ENCODE data around the gene PRIM2.
"Not testable (repeated sequence)": the region's sequence is repeated elsewhere in the genome, so short reads cannot be mapped to it uniquely, and the experiment has no call there.

Gene PRIM2

GRCh38 chr6:57445790-57446468, 128.5 kb downstream of the PRIM2 start:
- not testable (repeated sequence) for H3K9ac ChIP-seq (ENCODE audit: low read length); H3K4me1 ChIP-seq (ENCODE audit: control insufficient read depth, insufficient read depth, low read length); H3K27ac ChIP-seq (ENCODE audit: low read depth, low read length); H3K9me3 ChIP-seq (ENCODE audit: control insufficient read depth, insufficient read depth, low read depth, low read length); H3K36me3 ChIP-seq (ENCODE audit: control insufficient read depth, insufficient read depth, low read length); H3K27me3 ChIP-seq (ENCODE audit: control insufficient read depth, insufficient read depth, low read length); H3K4me3 ChIP-seq (ENCODE audit: low read depth, low read length)

GRCh38 chr6:57449496-57450066, 132.2 kb downstream of the PRIM2 start:
- H3K4me3 ChIP-seq (ENCODE audit: low read depth, low read length); H3K27ac ChIP-seq (ENCODE audit: low read depth, low read length); H3K4me1 ChIP-seq (ENCODE audit: control insufficient read depth, insufficient read depth, low read length); H3K9ac ChIP-seq (ENCODE audit: low read length); H3K36me3 ChIP-seq (ENCODE audit: control insufficient read depth, insufficient read depth, low read length); H3K9me3 ChIP-seq (ENCODE audit: control insufficient read depth, insufficient read depth, low read depth, low read length); H3K27me3 ChIP-seq (ENCODE audit: control insufficient read depth, insufficient read depth, low read length): not testable (repeated sequence)

DNA sequence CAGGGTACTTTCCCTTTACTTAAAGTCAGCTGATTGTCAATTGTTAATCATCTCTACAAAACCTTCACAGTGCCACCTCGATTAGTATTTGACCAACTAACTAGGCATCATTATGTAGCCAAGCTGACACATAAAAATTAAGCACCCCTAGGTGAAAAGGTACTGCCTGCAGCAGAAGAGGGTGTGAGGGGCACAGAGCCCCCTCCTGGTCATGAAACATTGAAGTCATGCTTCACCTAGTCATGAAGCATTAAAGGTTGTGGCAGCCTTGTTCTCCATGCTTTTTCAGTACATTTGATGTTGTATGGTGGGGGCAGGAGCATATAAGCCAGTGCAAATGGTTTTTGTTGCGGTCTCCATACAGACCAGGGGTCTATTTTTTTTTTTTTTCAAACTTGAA, 142.4 kb downstream of the PRIM2 start:
- not testable (repeated sequence) for H3K4me3 ChIP-seq (ENCODE audit: low read depth, low read length); H3K9ac ChIP-seq (ENCODE audit: low read length); H3K27ac ChIP-seq (ENCODE audit: low read depth, low read length); H3K36me3 ChIP-seq (ENCODE audit: control insufficient read depth, insufficient read depth, low read length); H3K4me1 ChIP-seq (ENCODE audit: control insufficient read depth, insufficient read depth, low read length); H3K9me3 ChIP-seq (ENCODE audit: control insufficient read depth, insufficient read depth, low read depth, low read length); H3K27me3 ChIP-seq (ENCODE audit: control insufficient read depth, insufficient read depth, low read length)

GRCh38 chr6:57461022-57461421, 143.6 kb downstream of the PRIM2 start:
- H3K27ac ChIP-seq (ENCODE audit: low read depth, low read length); H3K4me3 ChIP-seq (ENCODE audit: low read depth, low read length); H3K9me3 ChIP-seq (ENCODE audit: control insufficient read depth, insufficient read depth, low read depth, low read length); H3K36me3 ChIP-seq (ENCODE audit: control insufficient read depth, insufficient read depth, low read length); H3K4me1 ChIP-seq (ENCODE audit: control insufficient read depth, insufficient read depth, low read length); H3K27me3 ChIP-seq (ENCODE audit: control insufficient read depth, insufficient read depth, low read length); H3K9ac ChIP-seq (ENCODE audit: low read length): not testable (repeated sequence)

- H3K36me3 ChIP-seq (ENCODE audit: control insufficient read depth, insufficient read depth, low read length); H3K9me3 ChIP-seq (ENCODE audit: control insufficient read depth, insufficient read depth, low read depth, low read length); H3K27me3 ChIP-seq (ENCODE audit: control insufficient read depth, insufficient read depth, low read length); H3K4me1 ChIP-seq (ENCODE audit: control insufficient read depth, insufficient read depth, low read length); H3K4me3 ChIP-seq (ENCODE audit: low read depth, low read length); H3K27ac ChIP-seq (ENCODE audit: low read depth, low read length); H3K9ac ChIP-seq (ENCODE audit: low read length): not testable (repeated sequence)
Observed at GRCh38 chr6:57463809-57464208, 146.4 kb downstream of the PRIM2 start.

DNA sequence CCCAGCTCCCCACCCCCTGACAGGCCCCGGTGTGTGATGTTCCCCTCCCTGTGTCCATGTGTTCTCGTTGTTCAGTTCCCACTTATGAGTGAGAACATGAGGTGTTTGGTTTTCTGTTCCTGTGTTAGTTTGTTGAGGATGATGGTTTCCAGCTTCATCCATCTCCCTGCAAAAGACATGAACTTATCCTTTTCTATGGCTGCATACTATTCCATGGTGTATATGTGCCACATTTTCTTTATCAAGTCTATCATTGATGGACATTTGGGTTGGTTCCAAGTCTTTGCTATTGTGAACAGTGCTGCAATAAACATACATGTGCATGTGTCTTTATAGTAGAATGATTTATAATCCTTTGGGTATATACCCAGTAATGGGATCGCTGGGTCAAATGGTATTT, 148.5 kb downstream of the PRIM2 start:
- H3K36me3 ChIP-seq (ENCODE audit: control insufficient read depth, insufficient read depth, low read length); H3K9me3 ChIP-seq (ENCODE audit: control insufficient read depth, insufficient read depth, low read depth, low read length); H3K4me3 ChIP-seq (ENCODE audit: low read depth, low read length); H3K9ac ChIP-seq (ENCODE audit: low read length); H3K27ac ChIP-seq (ENCODE audit: low read depth, low read length); H3K27me3 ChIP-seq (ENCODE audit: control insufficient read depth, insufficient read depth, low read length): not testable (repeated sequence)
- peaks cover 16% of the 10 kb centered on the region; the same call in 1 of the 2 replicates for H3K4me1 ChIP-seq (ENCODE audit: control insufficient read depth, insufficient read depth, low read length)

DNA sequence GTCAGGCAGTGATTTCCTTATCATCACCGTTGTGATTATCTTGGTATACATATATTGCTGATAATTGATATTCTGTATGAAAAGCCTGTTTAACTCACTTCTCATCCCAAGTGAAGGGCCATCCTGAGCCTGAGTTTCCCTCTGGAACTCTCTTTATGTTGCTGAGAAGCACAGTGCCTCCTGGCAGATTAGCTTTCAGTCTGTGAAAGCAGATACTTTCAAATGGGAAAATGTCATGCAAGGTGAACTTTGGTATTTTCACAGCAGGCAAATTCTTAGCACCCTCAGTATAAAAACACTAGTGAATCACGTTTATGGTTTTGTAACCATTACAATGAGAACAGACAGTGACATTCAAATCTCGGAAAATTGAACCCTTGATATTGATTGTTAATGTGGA, 151.6 kb downstream of the PRIM2 start:
- H3K9me3 ChIP-seq (ENCODE audit: control insufficient read depth, insufficient read depth, low read depth, low read length): no peaks in the 10 kb centered on the region
- H3K27ac ChIP-seq (ENCODE audit: low read depth, low read length): no peak overlapping the region
- peaks cover 19% of the 10 kb centered on the region for H3K4me1 ChIP-seq (ENCODE audit: control insufficient read depth, insufficient read depth, low read length)
- H3K27me3 ChIP-seq (ENCODE audit: control insufficient read depth, insufficient read depth, low read length): no peaks in the 10 kb centered on the region
- H3K36me3 ChIP-seq (ENCODE audit: control insufficient read depth, insufficient read depth, low read length): no peaks in the 10 kb centered on the region
- no peak overlapping the region for H3K9ac ChIP-seq (ENCODE audit: low read length)
- H3K4me3 ChIP-seq (ENCODE audit: low read depth, low read length): no peak overlapping the region

DNA sequence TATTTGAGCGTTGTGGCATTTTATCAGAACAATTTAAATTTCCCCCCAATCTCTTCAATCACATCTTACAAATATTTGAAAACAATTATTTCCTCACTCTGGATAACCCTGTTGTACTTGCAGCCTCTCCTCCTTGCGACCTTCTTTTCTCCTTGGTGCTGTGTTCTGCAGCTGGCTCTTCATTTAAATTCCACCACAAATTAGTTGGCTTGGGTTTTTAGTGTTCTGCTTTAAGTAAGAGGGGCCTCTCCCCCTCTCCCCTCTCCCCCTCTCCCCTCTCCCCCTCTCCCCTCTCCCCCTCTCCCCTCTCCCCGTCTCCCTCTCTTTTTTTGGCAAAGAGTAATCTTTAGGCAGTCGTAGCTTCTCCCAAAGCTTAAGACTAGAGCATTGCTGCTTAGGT, 152.7 kb downstream of the PRIM2 start:
- H3K36me3 ChIP-seq (ENCODE audit: control insufficient read depth, insufficient read depth, low read length); H3K9me3 ChIP-seq (ENCODE audit: control insufficient read depth, insufficient read depth, low read depth, low read length); H3K27me3 ChIP-seq (ENCODE audit: control insufficient read depth, insufficient read depth, low read length); H3K27ac ChIP-seq (ENCODE audit: low read depth, low read length); H3K9ac ChIP-seq (ENCODE audit: low read length); H3K4me3 ChIP-seq (ENCODE audit: low read depth, low read length): not testable (repeated sequence)
- peaks cover 19% of the 10 kb centered on the region for H3K4me1 ChIP-seq (ENCODE audit: control insufficient read depth, insufficient read depth, low read length)

DNA sequence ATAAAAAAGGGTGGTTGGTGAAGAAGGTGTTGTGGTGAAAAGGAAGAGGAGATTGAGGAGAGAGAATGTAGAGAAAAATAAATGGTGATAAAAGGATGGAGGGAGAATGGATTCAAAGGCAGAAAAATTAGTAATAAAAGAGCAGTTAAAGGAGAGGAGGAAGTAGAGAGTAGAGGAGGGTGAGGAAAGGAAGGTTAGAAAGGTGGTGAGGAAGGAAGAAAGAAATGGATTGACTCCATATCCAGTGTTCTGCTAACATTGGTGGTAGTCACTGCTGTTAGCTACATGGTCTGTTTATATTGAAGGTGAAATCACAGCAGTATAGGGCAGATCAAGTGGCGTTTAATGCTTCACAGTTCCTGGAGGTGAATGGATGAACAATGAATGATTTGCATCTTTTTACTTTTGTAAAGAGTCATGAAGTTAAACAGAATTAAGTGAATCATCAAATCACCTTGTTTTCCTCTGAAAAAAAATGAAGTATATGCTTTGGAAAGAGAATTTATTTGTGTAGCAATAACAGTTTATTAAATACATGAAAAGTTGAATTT, 154.0 kb downstream of the PRIM2 start:
- peaks cover 19% of the 10 kb centered on the region for H3K4me1 ChIP-seq (ENCODE audit: control insufficient read depth, insufficient read depth, low read length)
- not testable (repeated sequence) for H3K36me3 ChIP-seq (ENCODE audit: control insufficient read depth, insufficient read depth, low read length); H3K27ac ChIP-seq (ENCODE audit: low read depth, low read length); H3K9me3 ChIP-seq (ENCODE audit: control insufficient read depth, insufficient read depth, low read depth, low read length); H3K4me3 ChIP-seq (ENCODE audit: low read depth, low read length); H3K27me3 ChIP-seq (ENCODE audit: control insufficient read depth, insufficient read depth, low read length); H3K9ac ChIP-seq (ENCODE audit: low read length)

- H3K27ac ChIP-seq (ENCODE audit: low read depth, low read length); H3K36me3 ChIP-seq (ENCODE audit: control insufficient read depth, insufficient read depth, low read length); H3K9me3 ChIP-seq (ENCODE audit: control insufficient read depth, insufficient read depth, low read depth, low read length); H3K27me3 ChIP-seq (ENCODE audit: control insufficient read depth, insufficient read depth, low read length); H3K9ac ChIP-seq (ENCODE audit: low read length); H3K4me3 ChIP-seq (ENCODE audit: low read depth, low read length): not testable (repeated sequence)
- peaks cover 19% of the 10 kb centered on the region for H3K4me1 ChIP-seq (ENCODE audit: control insufficient read depth, insufficient read depth, low read length)
Observed at GRCh38 chr6:57472861-57473362, 155.5 kb downstream of the PRIM2 start.

DNA sequence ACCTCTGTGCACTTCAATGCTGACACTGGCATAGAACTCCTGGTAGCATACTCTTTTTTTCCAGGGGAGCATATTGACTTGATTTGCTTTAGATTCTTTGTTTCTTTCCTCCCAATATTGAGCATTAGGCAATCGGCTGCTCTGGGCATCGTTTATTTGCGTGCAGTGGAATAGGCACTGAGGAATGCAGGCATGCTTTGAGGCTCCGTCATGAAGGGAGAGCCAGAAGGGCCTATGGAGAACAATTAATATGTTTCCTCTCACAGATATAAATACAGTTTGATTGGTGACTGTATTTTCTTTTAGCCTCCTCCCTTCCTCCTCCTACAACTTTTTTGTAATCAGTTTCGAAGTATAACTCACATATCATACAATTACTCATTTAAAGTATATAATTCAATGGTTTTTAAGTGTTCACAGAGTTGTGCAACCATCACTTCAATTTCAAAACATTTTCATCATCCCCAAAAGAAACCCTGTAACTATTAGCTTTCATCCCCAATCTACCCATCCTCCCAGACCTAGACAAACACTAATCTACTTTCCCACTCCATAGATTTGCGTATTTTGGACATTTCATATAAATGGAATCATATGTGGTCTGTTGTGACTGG, 157.5 kb downstream of the PRIM2 start:
- peaks cover 14% of the 10 kb centered on the region for H3K4me1 ChIP-seq (ENCODE audit: control insufficient read depth, insufficient read depth, low read length)
- not testable (repeated sequence) for H3K9ac ChIP-seq (ENCODE audit: low read length); H3K27me3 ChIP-seq (ENCODE audit: control insufficient read depth, insufficient read depth, low read length); H3K9me3 ChIP-seq (ENCODE audit: control insufficient read depth, insufficient read depth, low read depth, low read length); H3K36me3 ChIP-seq (ENCODE audit: control insufficient read depth, insufficient read depth, low read length); H3K4me3 ChIP-seq (ENCODE audit: low read depth, low read length); H3K27ac ChIP-seq (ENCODE audit: low read depth, low read length)

All from HUES6 (cell line).